Measurements from ENCODE around the gene ACER1. TPM values are rescaled to one million over a fixed set of nuclear protein-coding genes. Genes with fewer than 3 reads are reported as not detected.
"Not testable (repeated sequence)": the region's sequence is repeated elsewhere in the genome, so short reads cannot be mapped to it uniquely, and the experiment has no call there.

ACER1 gene
- total RNA-seq, 2 donors from 2014 or later, result not detected

GRCh38 chr19:6286676-6287075 is 46.7 kb downstream of the ACER1 start:
- Histone ChIP-seq H3K27me3 (replicated peaks; ENCODE audit: insufficient read depth) (no peaks in the 10 kb centered on the region), H3K36me3 (no peaks in the 10 kb centered on the region), H3K4me1 (ENCODE audit: control insufficient read depth in 1 of 2, low read depth in 2 of 2) (no peaks in the 10 kb centered on the region), H3K9me3 (peaks cover 30% of the 10 kb centered on the region), H3K4me3 (no peak overlapping the region), H3K27ac (no peak overlapping the region)
- ATAC-seq (ENCODE audit: insufficient number of reproducible peaks, low FRiP score, low read depth), result no peak
- DNase-seq (ENCODE audit: low spot score), result no peak
- no peak for TF ChIP-seq CTCF (IDR thresholded peaks at IDR 0.05)

- H3K9me3 ChIP-seq, result peaks cover 11% of the 10 kb centered on the region
- H3K36me3 ChIP-seq; H3K27me3 ChIP-seq (replicated peaks; ENCODE audit: insufficient read depth); H3K4me3 ChIP-seq; ATAC-seq (ENCODE audit: insufficient number of reproducible peaks, low FRiP score, low read depth); DNase-seq (ENCODE audit: low spot score); H3K27ac ChIP-seq: not testable (repeated sequence)
- H3K4me1 ChIP-seq (ENCODE audit: control insufficient read depth in 1 of 2, low read depth in 2 of 2), result peaks cover 13 to 17% of the 10 kb centered on the region in 2 donors
Observed at GRCh38 chr19:6282393-6282792, 51.0 kb downstream of the ACER1 start.

GRCh38 chr19:6279931-6280591 is 53.4 kb downstream of the ACER1 start, which contains the start of gene MLLT1:
Gene MLLT1, minus strand, starts transcription at chr19:6279975. Its CDS starts 191 bp downstream, at chr19:6279784.
- TF ChIP-seq CTCF (IDR thresholded peaks at IDR 0.05), result peak; percentile 64
- peak within 1 kb of the TSS; percentile 72 to 76 for H3K27ac ChIP-seq
- ATAC-seq (ENCODE audit: insufficient number of reproducible peaks, low FRiP score, low read depth), result peak; percentile 88

GRCh38 chr19:6279620-6279930 is 53.8 kb downstream of the ACER1 start:
- ATAC-seq (ENCODE audit: insufficient number of reproducible peaks, low FRiP score, low read depth), result no peak
- H3K36me3 ChIP-seq, result no peaks in the 10 kb centered on the region
- no peaks in the 10 kb centered on the region for H3K27me3 ChIP-seq (replicated peaks; ENCODE audit: insufficient read depth)
- DNase-seq (ENCODE audit: low spot score), result no peak
- peaks cover 35 to 45% of the 10 kb centered on the region in 2 donors for H3K4me1 ChIP-seq (ENCODE audit: control insufficient read depth in 1 of 2, low read depth in 2 of 2)
- no peak for TF ChIP-seq CTCF (IDR thresholded peaks at IDR 0.05)
- H3K4me3 ChIP-seq, result peak overlapping the region; percentile 92
- no peaks in the 10 kb centered on the region for H3K9me3 ChIP-seq
- H3K27ac ChIP-seq, result peak overlapping the region; percentile 72 to 76

More at GRCh38 chr19:6279931-6280591, 53.4 kb downstream of the ACER1 start, which contains the start of gene MLLT1:
- no peaks in the 10 kb centered on the region for H3K27me3 ChIP-seq (replicated peaks; ENCODE audit: insufficient read depth)
- peak within 1 kb of the TSS; percentile 92 for H3K4me3 ChIP-seq
- no peaks in the 10 kb centered on the region for H3K36me3 ChIP-seq
- peak; percentile 77 for DNase-seq (ENCODE audit: low spot score)
- peaks cover 30 to 40% of the 10 kb centered on the region in 2 donors for H3K4me1 ChIP-seq (ENCODE audit: control insufficient read depth in 1 of 2, low read depth in 2 of 2)
- no peaks in the 10 kb centered on the region for H3K9me3 ChIP-seq

- Histone ChIP-seq H3K4me3 (peak overlapping the region; percentile 92), H3K9me3 (no peaks in the 10 kb centered on the region), H3K4me1 (ENCODE audit: control insufficient read depth in 1 of 2, low read depth in 2 of 2) (peaks cover 40 to 51% of the 10 kb centered on the region in 2 donors), H3K27ac (peak overlapping the region; percentile 72 to 76), H3K36me3 (no peaks in the 10 kb centered on the region), H3K27me3 (replicated peaks; ENCODE audit: insufficient read depth) (no peaks in the 10 kb centered on the region)
- DNase-seq (ENCODE audit: low spot score), result no peak
- ATAC-seq (ENCODE audit: insufficient number of reproducible peaks, low FRiP score, low read depth), result no peak
- no peak for TF ChIP-seq CTCF (IDR thresholded peaks at IDR 0.05)
Observed at GRCh38 chr19:6278740-6279619, 54.4 kb downstream of the ACER1 start.
